Kidney epithelial cell (primary cell): ENCODE measurements around the gene CALML4. TPM values are rescaled to one million over a fixed set of nuclear protein-coding genes. Genes with fewer than 3 reads are reported as not detected.
A peak's percentile ranks its signal among the peaks of the same experiment; 100 is the strongest.

ENCODE experiments used
- DNase-seq: peaks from one replicate; pipeline ENCODE4 v3.0.0-alpha.2; 2010; ENCODE audit warnings: low read depth
- H3K27me3 ChIP-seq: 2 replicates; pipeline ENCODE4 v1.6.0; 2011; ENCODE audit warnings: low read length; ENCODE audit not compliant: control insufficient read depth, insufficient read depth
- H3K36me3 ChIP-seq: 2 replicates; pipeline ENCODE4 v1.5.1; 2011; ENCODE audit warnings: low read length; ENCODE audit not compliant: control insufficient read depth, insufficient read depth
- H3K4me3 ChIP-seq: 2 replicates; pipeline ENCODE4 v1.5.1; 2011; ENCODE audit warnings: low read depth, mild to moderate bottlenecking, control low read depth, low read length
- CTCF ChIP-seq: IDR thresholded peaks from 2 replicates; pipeline ENCODE4 v1.5.1; 2011; ENCODE audit warnings: mild to moderate bottlenecking, moderate library complexity, low read length, control low read depth, inconsistent platforms; ENCODE audit not compliant: insufficient read depth, poor library complexity, severe bottlenecking
- total RNA-seq: library from RNA; depleted of rRNA; stranded (reverse); fragments of >200 nt; gene quantifications from 2 replicates; pipeline ENCODE4 v1.2.3, GENCODE V29; 2015

The CALML4 gene
- total RNA-seq, 1 donor from 2014 or later: 2.4 TPM

- no peak for DNase-seq
- TF ChIP-seq CTCF: no peak
- H3K27me3 ChIP-seq: no peaks in the 10 kb centered on the region
- H3K4me3 ChIP-seq: no peak overlapping the region
- H3K36me3 ChIP-seq: no peaks in the 10 kb centered on the region
These were observed 38.3 kb downstream of the CALML4 start for GRCh38 chr15:68166847-68167246.

GRCh38 chr15:68163191-68163590 lies 41.9 kb downstream of the CALML4 start:
- Histone ChIP-seq H3K36me3 (no peaks in the 10 kb centered on the region), H3K27me3 (no peaks in the 10 kb centered on the region), H3K4me3 (no peak overlapping the region)
- TF ChIP-seq CTCF: no peak
- DNase-seq: no peak

GRCh38 chr15:68158046-68158628 lies 47.0 kb downstream of the CALML4 start:
- no peak for TF ChIP-seq CTCF
- Histone ChIP-seq H3K27me3 (no peaks in the 10 kb centered on the region), H3K36me3 (no peaks in the 10 kb centered on the region), H3K4me3 (no peak overlapping the region)
- DNase-seq: no peak

- Histone ChIP-seq H3K27me3 (no peaks in the 10 kb centered on the region), H3K36me3 (no peaks in the 10 kb centered on the region), H3K4me3 (no peak overlapping the region)
- no peak for TF ChIP-seq CTCF
- no peak for DNase-seq
These were observed 48.1 kb downstream of the CALML4 start for GRCh38 chr15:68157074-68157473.

GRCh38 chr15:68154923-68155559 lies 50.1 kb downstream of the CALML4 start:
- no peaks in the 10 kb centered on the region for H3K36me3 ChIP-seq
- peak; percentile 31 for DNase-seq
- TF ChIP-seq CTCF: peak; percentile 76
- no peak overlapping the region for H3K4me3 ChIP-seq
- no peaks in the 10 kb centered on the region for H3K27me3 ChIP-seq

GRCh38 chr15:68152342-68152741 lies 52.8 kb downstream of the CALML4 start:
- H3K4me3 ChIP-seq: no peak overlapping the region
- no peak for TF ChIP-seq CTCF
- no peak for DNase-seq
- no peaks in the 10 kb centered on the region for H3K27me3 ChIP-seq
- no peaks in the 10 kb centered on the region for H3K36me3 ChIP-seq
